Neuronal stem cell (in vitro differentiated cells): Measurements from ENCODE around the gene STOX2.

Experiments
- DNase-seq: peaks from one replicate; pipeline ENCODE4 v3.0.0-alpha.2; 2013; ENCODE audit warnings: low spot score
- H2AFZ ChIP-seq: one replicate; pipeline ENCODE4 v1.6.1; 2013; ENCODE audit warnings: mild to moderate bottlenecking, low read length, inconsistent platforms
- H2AK5ac ChIP-seq: 2 replicates; pipeline ENCODE4 v1.6.1; 2013; ENCODE audit warnings: low read depth, mild to moderate bottlenecking, inconsistent platforms, low read length, moderate library complexity, mixed read lengths
- H2BK120ac ChIP-seq: 2 replicates; pipeline ENCODE4 v1.6.1; 2013; ENCODE audit warnings: low read depth, mild to moderate bottlenecking, inconsistent platforms, low read length, moderate library complexity, mixed read lengths
- H2BK12ac ChIP-seq: one replicate; pipeline ENCODE4 v1.6.1; 2013; ENCODE audit warnings: low read length, inconsistent platforms
- H2BK15ac ChIP-seq: 2 replicates; pipeline ENCODE4 v1.6.1; 2013; ENCODE audit warnings: mild to moderate bottlenecking, low read length, inconsistent platforms, mixed read lengths
- H2BK5ac ChIP-seq: one replicate; pipeline ENCODE4 v1.6.1; 2013; ENCODE audit warnings: inconsistent platforms, mild to moderate bottlenecking, low read length, moderate library complexity
- H3K14ac ChIP-seq: one replicate; pipeline ENCODE4 v1.6.1; 2013; ENCODE audit warnings: low read length, inconsistent platforms
- H3K18ac ChIP-seq: 2 replicates; pipeline ENCODE4 v1.6.1; 2013; ENCODE audit warnings: low read length, inconsistent platforms
- H3K23ac ChIP-seq: 2 replicates; pipeline ENCODE4 v1.6.1; 2013; ENCODE audit warnings: low read depth, mild to moderate bottlenecking, mixed read lengths, low read length, inconsistent platforms; ENCODE audit not compliant: poor library complexity
- H3K27ac ChIP-seq: replicated peaks from 3 replicates; pipeline ENCODE4 v1.5.1; 2013; ENCODE audit warnings: low read length, inconsistent platforms
- H3K27me3 ChIP-seq, 3 experiments: 2 replicates each; pipeline ENCODE4 v1.6.1; 2013; ENCODE audit warnings: low read length in 3 of 3, mild to moderate bottlenecking in 2 of 3, inconsistent platforms in 1 of 3, low read depth in 1 of 3, mixed read lengths in 1 of 3, moderate library complexity in 1 of 3; ENCODE audit not compliant: control insufficient read depth in 3 of 3, insufficient read depth in 3 of 3
- H3K36me3 ChIP-seq, 2 donors: replicated peaks in 1 of 2; 2 replicates each; pipeline ENCODE4 v1.6.1; 2013; ENCODE audit warnings: low read length in 2 of 2; ENCODE audit not compliant: control insufficient read depth in 2 of 2, insufficient read depth in 2 of 2
- H3K4ac ChIP-seq: 2 replicates; pipeline ENCODE4 v1.6.1; 2013; ENCODE audit warnings: inconsistent platforms, mild to moderate bottlenecking, low read length, moderate library complexity
- H3K4me1 ChIP-seq, 2 donors: 1 replicate in 1 of 2; 2 replicates in 1 of 2; pipeline ENCODE4 v1.6.1; 2013; ENCODE audit warnings: low read length in 2 of 2, low read depth in 1 of 2; ENCODE audit not compliant: control insufficient read depth in 2 of 2, insufficient read depth in 1 of 2
- H3K4me2 ChIP-seq: one replicate; pipeline ENCODE4 v1.6.1; 2013; ENCODE audit warnings: mild to moderate bottlenecking, low read length, inconsistent platforms; ENCODE audit not compliant: insufficient read depth, poor library complexity, severe bottlenecking
- H3K4me3 ChIP-seq, 2 donors: 2 replicates each; pipeline ENCODE4 v1.5.1; 2013; ENCODE audit warnings: low read length in 2 of 2, mild to moderate bottlenecking in 2 of 2, inconsistent platforms in 1 of 2, moderate library complexity in 1 of 2
- H3K79me1 ChIP-seq: one replicate; pipeline ENCODE4 v1.6.1; 2013; ENCODE audit warnings: low read depth, mild to moderate bottlenecking, inconsistent platforms, low read length, moderate library complexity
- H3K9ac ChIP-seq: one replicate; pipeline ENCODE4 v1.6.1; 2013; ENCODE audit warnings: mild to moderate bottlenecking, low read depth, low read length, inconsistent platforms; ENCODE audit not compliant: poor library complexity
- H3K9me3 ChIP-seq, 2 donors: replicated peaks in 1 of 2; 2 replicates each; pipeline versions ENCODE3 to v1.6.1; 2013; ENCODE audit warnings: low read length in 2 of 2, mild to moderate bottlenecking in 2 of 2, inconsistent platforms in 1 of 2, low read depth in 1 of 2, mixed read lengths in 1 of 2, moderate library complexity in 1 of 2; ENCODE audit not compliant: control insufficient read depth in 2 of 2, insufficient read depth in 1 of 2
- H4K8ac ChIP-seq: one replicate; pipeline ENCODE4 v1.6.1; 2013; ENCODE audit warnings: low read depth, mild to moderate bottlenecking, inconsistent platforms, low read length, moderate library complexity
- H4K91ac ChIP-seq: one replicate; pipeline ENCODE4 v1.6.1; 2013; ENCODE audit warnings: low read length, low read depth, mild to moderate bottlenecking, inconsistent platforms; ENCODE audit not compliant: poor library complexity
- WGBS, 2 donors: extraction: QIAGEN DNeasy Blood & Tissue Kit; methylation state at CpG; one replicate each; pipeline ENCODE4 v1.1.7; 2013; ENCODE audit warnings: missing lambda C conversion rate in 2 of 2, mixed read lengths in 1 of 2; ENCODE audit not compliant: insufficient read length in 2 of 2, insufficient replicate concordance in 1 of 2; ENCODE audit errors: extremely low coverage in 2 of 2; 5-methylcytosine and 5-hydroxymethylcytosine counted together

Gene STOX2

GRCh38 chr4:183907871-183908683 lies 3.0 kb downstream of the STOX2 start:
- Histone ChIP-seq H3K18ac (no peak overlapping the region), H2BK15ac (no peak overlapping the region), H3K4ac (no peak overlapping the region), H3K23ac (no peak overlapping the region), H3K27me3 (no peaks in the 10 kb centered on the region), H3K4me2 (peak overlapping the region; percentile 92), H2BK120ac (no peak overlapping the region), H4K91ac (no peak overlapping the region), H4K8ac (no peak overlapping the region), H3K36me3 (peaks cover 2 to 21% of the 10 kb centered on the region in 2 donors), H3K79me1 (no peaks in the 10 kb centered on the region), H2BK12ac (no peak overlapping the region), H3K14ac (no peak overlapping the region), H3K9me3 (peaks cover 3 to 17% of the 10 kb centered on the region in 2 donors), H2AFZ (no peak overlapping the region), H3K4me3 (peak overlapping the region in 1 of 2 donors; percentile 76), H2BK5ac (no peak overlapping the region), H3K27ac (no peak overlapping the region), H3K9ac (no peak overlapping the region), H2AK5ac (no peak overlapping the region), H3K4me1 (peaks cover 2 to 29% of the 10 kb centered on the region in 2 donors)
- WGBS, 2 donors, result no CpG with 5 or more reads among the region's 10 CpGs
- no peak for DNase-seq

GRCh38 chr4:183909187-183909586 lies 4.1 kb downstream of the STOX2 start:
- Histone ChIP-seq H3K27ac (no peak overlapping the region), H3K9ac (no peak overlapping the region), H3K27me3 (no peaks in the 10 kb centered on the region), H3K23ac (no peak overlapping the region), H3K36me3 (peaks cover 2 to 21% of the 10 kb centered on the region in 2 donors), H4K91ac (no peak overlapping the region), H2AFZ (no peak overlapping the region), H2BK12ac (no peak overlapping the region), H3K9me3 (peaks cover 1 to 15% of the 10 kb centered on the region in 2 donors), H2BK120ac (no peak overlapping the region), H2BK15ac (no peak overlapping the region), H3K18ac (no peak overlapping the region), H3K14ac (no peak overlapping the region), H2AK5ac (no peak overlapping the region), H3K4me3 (no peak overlapping the region), H3K4ac (no peak overlapping the region), H3K4me2 (no peak overlapping the region), H2BK5ac (no peak overlapping the region), H4K8ac (no peak overlapping the region), H3K4me1 (peaks cover 2 to 29% of the 10 kb centered on the region in 2 donors), H3K79me1 (no peaks in the 10 kb centered on the region)
- DNase-seq, result no peak

GRCh38 chr4:183909801-183910200 lies 4.7 kb downstream of the STOX2 start:
- no peak overlapping the region for H3K4me2 ChIP-seq
- H3K14ac ChIP-seq, result no peak overlapping the region
- peaks cover 2 to 25% of the 10 kb centered on the region in 2 donors for H3K4me1 ChIP-seq
- H2BK12ac ChIP-seq, result no peak overlapping the region
- H3K18ac ChIP-seq, result no peak overlapping the region
- H3K27ac ChIP-seq, result no peak overlapping the region
- H3K27me3 ChIP-seq, result no peaks in the 10 kb centered on the region
- H4K8ac ChIP-seq, result no peak overlapping the region
- DNase-seq, result no peak
- H2AFZ ChIP-seq, result no peak overlapping the region
- peaks cover 2 to 21% of the 10 kb centered on the region in 2 donors for H3K36me3 ChIP-seq
- peaks cover 1 to 19% of the 10 kb centered on the region in 2 donors for H3K9me3 ChIP-seq
- no peak overlapping the region for H4K91ac ChIP-seq
- WGBS, 2 donors, result no CpG with 5 or more reads among the region's 5 CpGs
- no peak overlapping the region for H2AK5ac ChIP-seq
- H3K4ac ChIP-seq, result no peak overlapping the region
- no peak overlapping the region for H2BK15ac ChIP-seq
- no peak overlapping the region for H2BK120ac ChIP-seq
- H3K4me3 ChIP-seq, result no peak overlapping the region
- H3K79me1 ChIP-seq, result no peaks in the 10 kb centered on the region
- H3K23ac ChIP-seq, result no peak overlapping the region
- H3K9ac ChIP-seq, result no peak overlapping the region
- no peak overlapping the region for H2BK5ac ChIP-seq

GRCh38 chr4:183912585-183912984 lies 7.5 kb downstream of the STOX2 start:
- H4K91ac ChIP-seq, result no peak overlapping the region
- no peak overlapping the region for H2BK5ac ChIP-seq
- H2BK12ac ChIP-seq, result no peak overlapping the region
- no peak overlapping the region for H2AFZ ChIP-seq
- H3K4ac ChIP-seq, result no peak overlapping the region
- no peak overlapping the region for H2AK5ac ChIP-seq
- H3K14ac ChIP-seq, result no peak overlapping the region
- peaks cover 2 to 25% of the 10 kb centered on the region in 2 donors for H3K4me1 ChIP-seq
- no peak overlapping the region for H3K27ac ChIP-seq
- no peak overlapping the region for H3K4me3 ChIP-seq
- peaks cover 1 to 20% of the 10 kb centered on the region in 2 donors for H3K9me3 ChIP-seq
- no peak overlapping the region for H3K18ac ChIP-seq
- no peak overlapping the region for H3K9ac ChIP-seq
- H2BK15ac ChIP-seq, result no peak overlapping the region
- no peak for DNase-seq
- no peak overlapping the region for H3K4me2 ChIP-seq
- no peak overlapping the region for H4K8ac ChIP-seq
- no peaks in the 10 kb centered on the region for H3K27me3 ChIP-seq
- H3K36me3 ChIP-seq, result peaks cover 2 to 25% of the 10 kb centered on the region in 2 donors
- no CpG with 5 or more reads among the region's 8 CpGs for WGBS, 2 donors
- no peak overlapping the region for H3K23ac ChIP-seq
- peaks cover 6% of the 10 kb centered on the region for H3K79me1 ChIP-seq
- no peak overlapping the region for H2BK120ac ChIP-seq
